Liver (tissue), 9 donors: ENCODE measurements around the gene KANSL1. TPM values are rescaled to one million over a fixed set of nuclear protein-coding genes. Genes with fewer than 3 reads are reported as not detected.
A peak's percentile ranks its signal among the peaks of the same experiment; 100 is the strongest.

Source experiments
- DNase-seq: peaks from one replicate; pipeline ENCODE4 v3.0.0-alpha.2; 2017; ENCODE audit warnings: low spot score
- H3K27ac ChIP-seq, 2 donors: one replicate each; pipeline ENCODE4 v1.7.0; 2013; ENCODE audit warnings: inconsistent platforms in 2 of 2, low read length in 2 of 2, control low read depth in 1 of 2, low read depth in 1 of 2, mild to moderate bottlenecking in 1 of 2
- H3K27me3 ChIP-seq, 4 donors: one replicate each; pipeline versions ENCODE4 v1.6.1 to v1.7.0; 2013; ENCODE audit warnings: low read length in 3 of 4, inconsistent platforms in 1 of 4, mild to moderate bottlenecking in 1 of 4, moderate library complexity in 1 of 4; ENCODE audit not compliant: control insufficient read depth in 4 of 4, insufficient read depth in 4 of 4
- H3K36me3 ChIP-seq, 4 donors: one replicate each; pipeline versions ENCODE4 v1.6.1 to v1.7.0; 2013; ENCODE audit warnings: low read length in 3 of 4, mild to moderate bottlenecking in 3 of 4, low read depth in 1 of 4, moderate library complexity in 1 of 4; ENCODE audit not compliant: control insufficient read depth in 4 of 4, insufficient read depth in 3 of 4
- H3K4me1 ChIP-seq, 4 donors: one replicate each; pipeline versions ENCODE4 v1.6.1 to v1.7.0; 2013; ENCODE audit warnings: low read length in 3 of 4, mild to moderate bottlenecking in 3 of 4, moderate library complexity in 1 of 4; ENCODE audit not compliant: control insufficient read depth in 4 of 4, insufficient read depth in 4 of 4
- H3K4me3 ChIP-seq, 3 donors: one replicate each; pipeline versions ENCODE4 v1.6.1 to v1.7.0; 2013; ENCODE audit warnings: low read length in 3 of 3, control low read depth in 1 of 3, low read depth in 1 of 3, mild to moderate bottlenecking in 1 of 3
- H3K9ac ChIP-seq, 2 donors: one replicate each; pipeline ENCODE4 v1.7.0; 2013; ENCODE audit warnings: low read length in 2 of 2, mild to moderate bottlenecking in 2 of 2, moderate library complexity in 2 of 2, control low read depth in 1 of 2, low read depth in 1 of 2
- H3K9me3 ChIP-seq, 4 donors: one replicate each; pipeline versions ENCODE4 v1.6.1 to v1.7.0; 2013; ENCODE audit warnings: low read length in 3 of 4; ENCODE audit not compliant: control insufficient read depth in 4 of 4
- ATF3 ChIP-seq: IDR thresholded peaks from 2 replicates; pipeline ENCODE4 v1.6.1; 2016; ENCODE audit warnings: antibody characterized with exemption
- CTCF ChIP-seq: fragments of 150-350 bp; IDR thresholded peaks from 2 replicates; pipeline ENCODE4 v1.5.1; 2017; ENCODE audit warnings: improper control_type of control experiment, low read depth, low read length; ENCODE audit not compliant: missing input control
- EGR1 ChIP-seq, 2 donors: IDR thresholded peaks; 2 replicates each; pipeline ENCODE4 v1.6.1; 2016 to 2018; ENCODE audit warnings: antibody characterized with exemption in 2 of 2, low read depth in 2 of 2
- FOXA1 ChIP-seq: IDR thresholded peaks from 2 replicates; pipeline ENCODE4 v1.6.1; 2016; ENCODE audit warnings: antibody characterized with exemption
- FOXA2 ChIP-seq: IDR thresholded peaks from 2 replicates; pipeline ENCODE4 v1.6.1; 2016; ENCODE audit warnings: antibody characterized with exemption
- GABPA ChIP-seq, 2 donors: IDR thresholded peaks in 1 of 2; conservative IDR thresholded peaks in 1 of 2; 2 replicates each; pipeline ENCODE4 v1.6.1; 2016; ENCODE audit warnings: antibody characterized with exemption in 2 of 2, mild to moderate bottlenecking in 1 of 2, moderate library complexity in 1 of 2
- HNF4G ChIP-seq: IDR thresholded peaks from 2 replicates; pipeline ENCODE4 v1.6.1; 2016; ENCODE audit warnings: antibody characterized with exemption
- JUND ChIP-seq, 2 donors: IDR thresholded peaks; 2 replicates each; pipeline ENCODE4 v1.6.1; 2016; ENCODE audit warnings: antibody characterized with exemption in 2 of 2
- NR2F2 ChIP-seq: IDR thresholded peaks from 2 replicates; pipeline ENCODE4 v1.6.1; 2016; ENCODE audit warnings: antibody characterized with exemption
- RXRA ChIP-seq, 2 donors: IDR thresholded peaks; 2 replicates each; pipeline ENCODE4 v1.6.1; 2017 to 2018; ENCODE audit warnings: antibody characterized with exemption in 2 of 2, mild to moderate bottlenecking in 1 of 2
- TAF1 ChIP-seq: conservative IDR thresholded peaks from 2 replicates; pipeline ENCODE4 v1.6.1; 2016; ENCODE audit warnings: antibody characterized with exemption, mild to moderate bottlenecking
- YY1 ChIP-seq: IDR thresholded peaks from 2 replicates; pipeline ENCODE4 v1.6.1; 2016; ENCODE audit warnings: antibody characterized with exemption, mild to moderate bottlenecking
- WGBS: extraction: QIAGEN DNeasy Blood & Tissue Kit; methylation state at CpG from one replicate; pipeline ENCODE4 v1.1.7; 2013; 5-methylcytosine and 5-hydroxymethylcytosine counted together
- polyA plus RNA-seq, 2 donors: library from polyadenylated mRNA; stranded (reverse) in 1 of 2; unstranded in 1 of 2; fragments of 200-250 nt in 1 of 2; fragments of >200 nt in 1 of 2; fragmentation: Nextera tagmentation in 1 of 2; extraction: Ambion mirVana in 1 of 2; gene quantifications; one replicate each; pipeline versions ENCODE4 v1.2.1 to v1.2.3, GENCODE V29; 2013 to 2015
- total RNA-seq, 2 donors: library from RNA; depleted of rRNA; stranded (reverse); fragments of >200 nt; gene quantifications; one replicate each; pipeline ENCODE4 v1.2.3, GENCODE V29; 2014
- TF ChIP-seq, protein P1 (sequence below): IDR thresholded peaks from 2 replicates; pipeline ENCODE4 v1.6.1; 2016; ENCODE audit warnings: antibody characterized with exemption
- TF ChIP-seq, protein P2 (sequence below): IDR thresholded peaks from 2 replicates; pipeline ENCODE4 v1.6.1; 2016; ENCODE audit warnings: antibody characterized with exemption
- TF ChIP-seq, protein P3 (sequence below): IDR thresholded peaks from 2 replicates; pipeline ENCODE4 v1.6.1; 2016; ENCODE audit warnings: antibody characterized with exemption, mild to moderate bottlenecking
- donor health status: healthy.
- donor health status: healthy.
- donor health status: healthy.
- donor health status: healthy.
- donor health status: healthy.

The KANSL1 gene
- total and polyA plus RNA-seq, 4 donors: 5.5 to 86.3 (median 24.0) TPM

DNA sequence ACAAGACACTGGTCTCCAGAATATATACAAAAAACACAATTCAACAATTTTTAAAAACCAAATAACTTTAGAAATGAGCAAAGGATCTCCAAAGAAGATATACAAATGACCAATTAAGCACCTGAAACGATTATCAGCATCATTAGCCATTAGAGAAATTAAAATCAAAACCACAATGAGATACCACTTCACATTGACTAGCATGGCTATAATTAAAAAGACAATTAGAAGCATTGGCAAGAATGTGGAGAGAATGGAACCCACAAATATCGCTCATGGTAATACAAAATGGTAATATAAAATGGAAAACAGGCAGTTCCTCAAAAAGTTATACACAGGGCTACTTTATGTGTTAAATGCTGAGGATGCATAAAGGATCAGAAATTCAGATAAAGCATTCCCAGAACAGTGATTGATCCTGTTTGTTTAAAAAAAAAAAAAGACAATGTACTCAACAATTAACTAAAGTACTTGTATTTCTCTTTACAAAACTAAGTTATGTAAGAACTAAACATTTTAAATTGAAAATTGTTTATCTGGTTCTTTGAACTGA, 52.5 kb downstream of the KANSL1 start:
- peaks cover 9 to 54% (median 19%) of the 10 kb centered on the region in 4 donors for H3K4me1 ChIP-seq
- WGBS: 94% methylated on average over 2 of the region's 2 CpGs
- no peaks in the 10 kb centered on the region for H3K9me3 ChIP-seq
- no peak overlapping the region for H3K27ac ChIP-seq
- H3K36me3 ChIP-seq: no peaks in the 10 kb centered on the region
- H3K4me3 ChIP-seq: no peak overlapping the region
- no peak overlapping the region for H3K9ac ChIP-seq
- H3K27me3 ChIP-seq: no peaks in the 10 kb centered on the region
- DNase-seq: no peak
- no peak for TF ChIP-seq CTCF
- TF ChIP-seq GABPA (IDR thresholded peaks at IDR 0.05 in 1 of 2, conservative IDR thresholded peaks at IDR 0.05 in 1 of 2): no peak
- no peak for TF ChIP-seq FOXA2
- TF ChIP-seq, protein P1, sequence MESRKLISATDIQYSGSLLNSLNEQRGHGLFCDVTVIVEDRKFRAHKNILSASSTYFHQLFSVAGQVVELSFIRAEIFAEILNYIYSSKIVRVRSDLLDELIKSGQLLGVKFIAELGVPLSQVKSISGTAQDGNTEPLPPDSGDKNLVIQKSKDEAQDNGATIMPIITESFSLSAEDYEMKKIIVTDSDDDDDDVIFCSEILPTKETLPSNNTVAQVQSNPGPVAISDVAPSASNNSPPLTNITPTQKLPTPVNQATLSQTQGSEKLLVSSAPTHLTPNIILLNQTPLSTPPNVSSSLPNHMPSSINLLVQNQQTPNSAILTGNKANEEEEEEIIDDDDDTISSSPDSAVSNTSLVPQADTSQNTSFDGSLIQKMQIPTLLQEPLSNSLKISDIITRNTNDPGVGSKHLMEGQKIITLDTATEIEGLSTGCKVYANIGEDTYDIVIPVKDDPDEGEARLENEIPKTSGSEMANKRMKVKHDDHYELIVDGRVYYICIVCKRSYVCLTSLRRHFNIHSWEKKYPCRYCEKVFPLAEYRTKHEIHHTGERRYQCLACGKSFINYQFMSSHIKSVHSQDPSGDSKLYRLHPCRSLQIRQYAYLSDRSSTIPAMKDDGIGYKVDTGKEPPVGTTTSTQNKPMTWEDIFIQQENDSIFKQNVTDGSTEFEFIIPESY: no peak
- TF ChIP-seq JUND (IDR thresholded peaks at IDR 0.05): no peak
- TF ChIP-seq, protein P2, sequence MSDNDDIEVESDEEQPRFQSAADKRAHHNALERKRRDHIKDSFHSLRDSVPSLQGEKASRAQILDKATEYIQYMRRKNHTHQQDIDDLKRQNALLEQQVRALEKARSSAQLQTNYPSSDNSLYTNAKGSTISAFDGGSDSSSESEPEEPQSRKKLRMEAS: no peak
- TF ChIP-seq RXRA (IDR thresholded peaks at IDR 0.05): no peak
- no peak for TF ChIP-seq TAF1
- TF ChIP-seq YY1: no peak
- TF ChIP-seq, protein P3, sequence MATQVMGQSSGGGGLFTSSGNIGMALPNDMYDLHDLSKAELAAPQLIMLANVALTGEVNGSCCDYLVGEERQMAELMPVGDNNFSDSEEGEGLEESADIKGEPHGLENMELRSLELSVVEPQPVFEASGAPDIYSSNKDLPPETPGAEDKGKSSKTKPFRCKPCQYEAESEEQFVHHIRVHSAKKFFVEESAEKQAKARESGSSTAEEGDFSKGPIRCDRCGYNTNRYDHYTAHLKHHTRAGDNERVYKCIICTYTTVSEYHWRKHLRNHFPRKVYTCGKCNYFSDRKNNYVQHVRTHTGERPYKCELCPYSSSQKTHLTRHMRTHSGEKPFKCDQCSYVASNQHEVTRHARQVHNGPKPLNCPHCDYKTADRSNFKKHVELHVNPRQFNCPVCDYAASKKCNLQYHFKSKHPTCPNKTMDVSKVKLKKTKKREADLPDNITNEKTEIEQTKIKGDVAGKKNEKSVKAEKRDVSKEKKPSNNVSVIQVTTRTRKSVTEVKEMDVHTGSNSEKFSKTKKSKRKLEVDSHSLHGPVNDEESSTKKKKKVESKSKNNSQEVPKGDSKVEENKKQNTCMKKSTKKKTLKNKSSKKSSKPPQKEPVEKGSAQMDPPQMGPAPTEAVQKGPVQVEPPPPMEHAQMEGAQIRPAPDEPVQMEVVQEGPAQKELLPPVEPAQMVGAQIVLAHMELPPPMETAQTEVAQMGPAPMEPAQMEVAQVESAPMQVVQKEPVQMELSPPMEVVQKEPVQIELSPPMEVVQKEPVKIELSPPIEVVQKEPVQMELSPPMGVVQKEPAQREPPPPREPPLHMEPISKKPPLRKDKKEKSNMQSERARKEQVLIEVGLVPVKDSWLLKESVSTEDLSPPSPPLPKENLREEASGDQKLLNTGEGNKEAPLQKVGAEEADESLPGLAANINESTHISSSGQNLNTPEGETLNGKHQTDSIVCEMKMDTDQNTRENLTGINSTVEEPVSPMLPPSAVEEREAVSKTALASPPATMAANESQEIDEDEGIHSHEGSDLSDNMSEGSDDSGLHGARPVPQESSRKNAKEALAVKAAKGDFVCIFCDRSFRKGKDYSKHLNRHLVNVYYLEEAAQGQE: no peak
- no peak for TF ChIP-seq ATF3

GRCh38 chr17:46139432-46140210, 53.6 kb downstream of the KANSL1 start:
- H3K27ac ChIP-seq: peak overlapping the region in 1 of 2 donors; percentile 5
- no peaks in the 10 kb centered on the region for H3K27me3 ChIP-seq
- peaks cover 12 to 50% (median 18%) of the 10 kb centered on the region in 4 donors for H3K4me1 ChIP-seq
- TF ChIP-seq, protein P3: no peak
- TF ChIP-seq, protein P1: no peak
- TF ChIP-seq NR2F2 (no peak), HNF4G (no peak), TAF1 (no peak), FOXA1 (no peak), FOXA2 (no peak), YY1 (no peak), JUND (IDR thresholded peaks at IDR 0.05) (no peak), RXRA (IDR thresholded peaks at IDR 0.05) (no peak), GABPA (IDR thresholded peaks at IDR 0.05 in 1 of 2, conservative IDR thresholded peaks at IDR 0.05 in 1 of 2) (no peak), EGR1 (IDR thresholded peaks at IDR 0.05; ENCODE audit: low read depth in 2 of 2) (no peak)
- TF ChIP-seq, protein P2: no peak
- 64% methylated on average over 5 of the region's 5 CpGs for WGBS
- H3K9me3 ChIP-seq: no peaks in the 10 kb centered on the region
- no peak for DNase-seq
- no peaks in the 10 kb centered on the region for H3K36me3 ChIP-seq
- H3K4me3 ChIP-seq: no peak overlapping the region
- H3K9ac ChIP-seq: no peak overlapping the region
